ENCODE results near the gene SHC3.
A peak's percentile ranks its signal among the peaks of the same experiment; 100 is the strongest.

The SHC3 gene

GRCh38 chr9:88993871-88994460, 184.7 kb downstream of the SHC3 start:
- H3K4me3 ChIP-seq (ENCODE audit: control insufficient read depth, low read depth, low read length): peak overlapping the region; percentile 97
- TF ChIP-seq, protein P1, sequence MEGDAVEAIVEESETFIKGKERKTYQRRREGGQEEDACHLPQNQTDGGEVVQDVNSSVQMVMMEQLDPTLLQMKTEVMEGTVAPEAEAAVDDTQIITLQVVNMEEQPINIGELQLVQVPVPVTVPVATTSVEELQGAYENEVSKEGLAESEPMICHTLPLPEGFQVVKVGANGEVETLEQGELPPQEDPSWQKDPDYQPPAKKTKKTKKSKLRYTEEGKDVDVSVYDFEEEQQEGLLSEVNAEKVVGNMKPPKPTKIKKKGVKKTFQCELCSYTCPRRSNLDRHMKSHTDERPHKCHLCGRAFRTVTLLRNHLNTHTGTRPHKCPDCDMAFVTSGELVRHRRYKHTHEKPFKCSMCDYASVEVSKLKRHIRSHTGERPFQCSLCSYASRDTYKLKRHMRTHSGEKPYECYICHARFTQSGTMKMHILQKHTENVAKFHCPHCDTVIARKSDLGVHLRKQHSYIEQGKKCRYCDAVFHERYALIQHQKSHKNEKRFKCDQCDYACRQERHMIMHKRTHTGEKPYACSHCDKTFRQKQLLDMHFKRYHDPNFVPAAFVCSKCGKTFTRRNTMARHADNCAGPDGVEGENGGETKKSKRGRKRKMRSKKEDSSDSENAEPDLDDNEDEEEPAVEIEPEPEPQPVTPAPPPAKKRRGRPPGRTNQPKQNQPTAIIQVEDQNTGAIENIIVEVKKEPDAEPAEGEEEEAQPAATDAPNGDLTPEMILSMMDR (conservative IDR thresholded peaks at IDR 0.05; ENCODE audit: control insufficient read depth, insufficient read depth, low read depth, low read length): no peak
- DNase-seq (ENCODE audit: low read depth): no peak

GRCh38 chr9:88993327-88993726, 185.3 kb downstream of the SHC3 start:
- DNase-seq (ENCODE audit: low read depth): no peak
- H3K4me3 ChIP-seq (ENCODE audit: control insufficient read depth, low read depth, low read length): peak overlapping the region; percentile 97
- TF ChIP-seq, protein P1 (conservative IDR thresholded peaks at IDR 0.05; ENCODE audit: control insufficient read depth, insufficient read depth, low read depth, low read length): no peak

GRCh38 chr9:88992556-88992955, 186.1 kb downstream of the SHC3 start:
- peak; percentile 54 for DNase-seq (ENCODE audit: low read depth)
- H3K4me3 ChIP-seq (ENCODE audit: control insufficient read depth, low read depth, low read length): peak overlapping the region; percentile 97
- TF ChIP-seq, protein P1 (conservative IDR thresholded peaks at IDR 0.05; ENCODE audit: control insufficient read depth, insufficient read depth, low read depth, low read length): no peak

DNA sequence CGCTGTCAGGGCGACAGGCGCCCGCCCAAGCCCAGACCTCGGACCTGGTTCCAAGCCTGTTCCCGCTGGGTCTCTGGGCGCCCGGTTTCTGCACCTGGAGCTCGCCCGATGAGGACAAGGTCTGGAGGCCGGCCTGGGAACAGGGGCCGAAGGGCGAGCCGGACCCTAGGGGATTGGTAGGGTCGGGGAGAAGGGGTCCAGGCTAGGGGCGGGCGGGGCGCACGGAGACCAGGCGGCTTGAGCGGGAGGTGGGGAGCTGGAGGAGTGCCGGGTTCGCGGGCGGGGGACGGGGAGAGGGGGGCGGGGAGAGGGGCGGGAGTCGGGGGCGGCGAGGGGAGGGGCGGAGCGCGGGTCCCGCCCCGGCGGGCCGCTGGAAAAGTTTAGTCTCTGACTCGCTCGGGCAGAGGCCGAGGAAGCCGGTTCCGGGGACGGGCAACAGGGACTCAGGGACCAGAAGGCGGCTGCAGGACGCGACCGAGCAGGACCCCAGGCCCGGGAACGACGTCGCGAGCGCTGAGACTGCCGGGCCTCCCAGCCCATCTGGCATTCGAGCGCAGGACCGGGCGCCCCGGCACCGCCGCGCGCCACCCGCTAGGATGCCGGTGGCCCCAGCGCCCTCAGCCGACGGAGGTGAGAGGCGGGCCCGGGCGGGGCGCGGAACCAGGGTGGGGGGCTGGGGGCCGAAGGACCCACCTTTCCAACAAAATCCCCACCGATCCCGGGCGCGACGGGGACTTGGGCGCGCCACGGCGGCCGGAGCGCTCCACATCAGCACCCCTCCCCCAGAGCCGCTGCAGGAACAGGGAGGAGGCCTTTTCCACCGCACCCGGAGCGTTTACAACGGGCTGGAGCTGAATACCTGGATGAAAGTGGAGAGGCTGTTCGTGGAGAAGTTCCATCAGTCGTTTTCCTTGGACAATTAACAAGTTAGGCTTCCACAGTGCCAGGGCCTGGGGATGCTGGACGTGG, 187.3 kb downstream of the SHC3 start, which contains the start of gene S1PR3:
S1PR3 (plus strand) TSS at position 403 of the 969 bp plus-strand sequence. CDS start 9,733 bp downstream, outside the sequence.
- peak within 1 kb of the TSS; percentile 97 for H3K4me3 ChIP-seq (ENCODE audit: control insufficient read depth, low read depth, low read length)
- peak; percentile 54 for DNase-seq (ENCODE audit: low read depth)

GRCh38 chr9:88990729-88991065, 187.9 kb downstream of the SHC3 start:
- TF ChIP-seq, protein P1 (conservative IDR thresholded peaks at IDR 0.05; ENCODE audit: control insufficient read depth, insufficient read depth, low read depth, low read length): no peak
- DNase-seq (ENCODE audit: low read depth): no peak
- H3K4me3 ChIP-seq (ENCODE audit: control insufficient read depth, low read depth, low read length): peak overlapping the region; percentile 97

More for the DNA sequence above, 187.3 kb downstream of the SHC3 start, which contains the start of gene S1PR3:
- TF ChIP-seq, protein P1 (conservative IDR thresholded peaks at IDR 0.05; ENCODE audit: control insufficient read depth, insufficient read depth, low read depth, low read length): no peak

DNA sequence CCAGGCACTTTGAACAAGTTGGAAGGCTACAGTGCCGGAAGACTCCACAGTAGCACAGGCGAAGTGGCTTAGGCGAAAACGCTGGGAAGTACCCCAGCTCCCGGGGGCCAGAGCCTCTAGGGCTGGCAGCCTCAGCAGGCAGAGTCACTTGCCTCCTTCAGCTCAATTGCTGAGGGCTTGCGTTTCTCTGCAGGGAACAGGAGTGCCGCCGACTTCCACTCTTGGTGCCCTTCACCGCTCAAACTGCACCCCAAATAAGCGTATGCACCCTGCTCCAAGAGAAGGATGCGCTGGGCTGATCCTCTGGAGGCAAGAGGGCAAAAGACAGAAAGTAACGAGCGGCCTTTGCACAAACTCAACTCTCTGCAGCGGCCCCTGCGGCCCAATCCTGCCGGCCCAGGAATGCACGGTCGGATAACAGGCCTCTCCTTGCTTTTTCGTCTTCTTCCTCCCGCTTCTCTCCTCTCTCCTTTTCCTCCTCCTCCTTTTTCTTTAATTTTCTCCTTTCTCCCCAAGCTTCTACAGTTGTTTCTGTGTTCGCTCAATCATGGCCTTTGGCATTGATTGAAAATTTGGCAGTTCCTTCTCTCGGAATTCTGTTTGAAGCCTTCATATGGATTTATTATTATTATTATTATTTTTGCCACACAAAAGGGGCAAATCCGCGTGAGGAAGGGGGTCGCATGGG, 188.4 kb downstream of the SHC3 start:
- TF ChIP-seq, protein P1 (conservative IDR thresholded peaks at IDR 0.05; ENCODE audit: control insufficient read depth, insufficient read depth, low read depth, low read length): no peak

More for the DNA sequence above, 188.4 kb downstream of the SHC3 start:
- H3K4me3 ChIP-seq (ENCODE audit: control insufficient read depth, low read depth, low read length): no peak overlapping the region
- DNase-seq (ENCODE audit: low read depth): no peak

All from fibroblast of mammary gland (primary cell).